IMR-90 (cell line): ENCODE results near the gene SSBP2. TPM values are rescaled to one million over a fixed set of nuclear protein-coding genes. Genes with fewer than 3 reads are reported as not detected.

ENCODE experiments used
- ATAC-seq: fragments of 200-7000 bp; cut with Tn5 transposase; 2 replicates; pipeline ENCODE4 v1.9.1; 2020; ENCODE audit warnings: low read depth, mild to moderate bottlenecking, moderate library complexity
- BruUV-seq: library from RNA; stranded (reverse); fragments of 400-500 nt; replicated peaks from 2 replicates; lab custom pipeline; 2021; lab: Mats Ljungman, UMichigan
- CTCF ChIA-PET: fragments of 300-600 bp; formaldehyde crosslinking; extraction: SDS; loops from one replicate; lab custom pipeline; 2021; ENCODE audit warnings: antibody characterized with exemption; lab: Yijun Ruan, JAX
- POLR2A ChIA-PET: fragments of 300-600 bp; sonication (Branson Sonifier 250); formaldehyde crosslinking; loops from one replicate; lab custom pipeline; 2022; ENCODE audit warnings: antibody characterized with exemption; ENCODE audit not compliant: unreplicated experiment; lab: Charles Lee
- DNase-seq: peaks from one replicate; pipeline ENCODE4 v3.0.0; 2013
- H2AFZ ChIP-seq: replicated peaks from 2 replicates; pipeline ENCODE3; 2013; ENCODE audit warnings: low read length, mild to moderate bottlenecking; ENCODE audit not compliant: poor library complexity
- H2AK5ac ChIP-seq: 2 replicates; pipeline ENCODE4 v1.6.1; 2013; ENCODE audit warnings: low read depth, low read length, inconsistent platforms
- H2AK9ac ChIP-seq: replicated peaks from 2 replicates; pipeline ENCODE3; 2013; ENCODE audit warnings: mild to moderate bottlenecking, low read depth, low read length, moderate library complexity; ENCODE audit not compliant: poor library complexity
- H2BK120ac ChIP-seq: 2 replicates; pipeline ENCODE4 v1.6.1; 2013; ENCODE audit warnings: low read depth, low read length, inconsistent platforms
- H2BK15ac ChIP-seq: 3 replicates; pipeline ENCODE4 v1.6.1; 2013; ENCODE audit warnings: low read depth, low read length, inconsistent platforms
- H2BK20ac ChIP-seq: 2 replicates; pipeline ENCODE4 v1.6.1; 2013; ENCODE audit warnings: low read depth, mild to moderate bottlenecking, inconsistent platforms, low read length, moderate library complexity
- H2BK5ac ChIP-seq: 2 replicates; pipeline ENCODE4 v1.6.1; 2013; ENCODE audit warnings: mild to moderate bottlenecking, low read depth, low read length, inconsistent platforms; ENCODE audit not compliant: poor library complexity, severe bottlenecking
- H3K14ac ChIP-seq: replicated peaks from 2 replicates; pipeline ENCODE4 v1.6.1; 2013; ENCODE audit warnings: low read depth, low read length, inconsistent platforms
- H3K18ac ChIP-seq: 2 replicates; pipeline ENCODE4 v1.6.1; 2013; ENCODE audit warnings: low read depth, low read length, control low read depth
- H3K23ac ChIP-seq: 2 replicates; pipeline ENCODE4 v1.6.1; 2013; ENCODE audit warnings: low read depth, low read length, inconsistent platforms
- H3K27ac ChIP-seq: 2 replicates; pipeline ENCODE4 v1.5.1; 2013; ENCODE audit warnings: mild to moderate bottlenecking, control low read depth, low read length; ENCODE audit not compliant: insufficient read depth
- H3K27me3 ChIP-seq: 2 replicates; pipeline ENCODE4 v1.6.1; 2013; ENCODE audit warnings: low read length; ENCODE audit not compliant: control insufficient read depth, insufficient read depth
- H3K36me3 ChIP-seq: 2 replicates; pipeline ENCODE4 v1.6.1; 2013; ENCODE audit warnings: low read length, mixed read lengths; ENCODE audit not compliant: control insufficient read depth, insufficient read depth
- H3K4ac ChIP-seq: 2 replicates; pipeline ENCODE4 v1.6.1; 2013; ENCODE audit warnings: low read depth, low read length, inconsistent platforms
- H3K4me1 ChIP-seq: 2 replicates; pipeline ENCODE4 v1.6.1; 2013; ENCODE audit warnings: low read length, mixed read lengths; ENCODE audit not compliant: control insufficient read depth, insufficient read depth
- H3K4me2 ChIP-seq: 2 replicates; pipeline ENCODE4 v1.6.1; 2013; ENCODE audit warnings: low read depth, mild to moderate bottlenecking, control low read depth, low read length, moderate library complexity
- H3K4me3 ChIP-seq: 2 replicates; pipeline ENCODE4 v1.5.1; 2013; ENCODE audit warnings: low read depth, mild to moderate bottlenecking, control low read depth, low read length, moderate library complexity; ENCODE audit not compliant: insufficient read depth
- H3K56ac ChIP-seq: 2 replicates; pipeline ENCODE4 v1.6.1; 2013; ENCODE audit warnings: low read length, inconsistent platforms; ENCODE audit not compliant: insufficient read depth; ENCODE audit errors: extremely low read depth
- H3K79me1 ChIP-seq, 2 experiments: 2 replicates each; pipeline ENCODE4 v1.6.1; 2013; ENCODE audit warnings: low read length in 2 of 2, inconsistent platforms in 1 of 2, low read depth in 1 of 2
- H3K9ac ChIP-seq: 2 replicates; pipeline ENCODE4 v1.6.1; 2013; ENCODE audit warnings: low read depth, low read length, control low read depth
- H3K9me1 ChIP-seq: 2 replicates; pipeline ENCODE4 v1.6.1; 2013; ENCODE audit warnings: low read length, inconsistent platforms; ENCODE audit not compliant: insufficient read depth
- H3K9me3 ChIP-seq: 2 replicates; pipeline ENCODE4 v1.6.1; 2013; ENCODE audit warnings: low read length; ENCODE audit not compliant: control insufficient read depth, insufficient read depth
- H4K20me1 ChIP-seq: 2 replicates; pipeline ENCODE4 v1.6.1; 2013; ENCODE audit warnings: low read length, inconsistent platforms; ENCODE audit not compliant: insufficient read depth
- H4K5ac ChIP-seq: 2 replicates; pipeline ENCODE4 v1.6.1; 2013; ENCODE audit warnings: mild to moderate bottlenecking, low read depth, low read length, control low read depth
- H4K8ac ChIP-seq, 2 experiments: 2 replicates each; pipeline ENCODE4 v1.6.1; 2013; ENCODE audit warnings: low read depth in 2 of 2, low read length in 2 of 2, control low read depth in 1 of 2, inconsistent platforms in 1 of 2
- H4K91ac ChIP-seq: 2 replicates; pipeline ENCODE4 v1.6.1; 2013; ENCODE audit warnings: low read depth, low read length, inconsistent platforms; ENCODE audit not compliant: insufficient read depth
- FOS ChIP-seq: fragments of 150-350 bp; IDR thresholded peaks from 2 replicates; pipeline ENCODE4 v1.6.1; 2016; ENCODE audit warnings: low read depth, low read length
- MAFK ChIP-seq: IDR thresholded peaks from 2 replicates; pipeline ENCODE4 v1.6.1; 2012; ENCODE audit warnings: low read depth, low read length, improper control_type of control experiment
- MAZ ChIP-seq: IDR thresholded peaks from 2 replicates; pipeline ENCODE4 v1.6.1; 2012; ENCODE audit warnings: low read depth, mild to moderate bottlenecking, low read length, improper control_type of control experiment, moderate library complexity, borderline replicate concordance
- MXI1 ChIP-seq: IDR thresholded peaks from 2 replicates; pipeline ENCODE4 v1.6.1; 2012; ENCODE audit warnings: low read depth, mild to moderate bottlenecking, low read length, moderate library complexity, borderline replicate concordance
- POLR2A ChIP-seq: IDR thresholded peaks from 2 replicates; pipeline ENCODE4 v1.6.1; 2012; ENCODE audit warnings: mild to moderate bottlenecking, low read depth, low read length
- RAD21 ChIP-seq: IDR thresholded peaks from 2 replicates; pipeline ENCODE4 v1.6.1; 2012; ENCODE audit warnings: low read length, improper control_type of control experiment
- SMC3 ChIP-seq: fragments of 150-350 bp; IDR thresholded peaks from 2 replicates; pipeline ENCODE4 v1.6.1; 2016; ENCODE audit warnings: low read depth, mild to moderate bottlenecking, antibody characterized with exemption, low read length, moderate library complexity
- WGBS, 2 experiments: methylation state at CpG; one replicate each; pipeline versions ENCODE4 v1.1.5 to v1.1.7; 2013; ENCODE audit warnings: missing lambda C conversion rate in 2 of 2; ENCODE audit not compliant: insufficient read length in 1 of 2; ENCODE audit errors: extremely low coverage in 2 of 2; 5-methylcytosine and 5-hydroxymethylcytosine counted together
- dilution Hi-C: fragments of 300-500 bp; cut with HindIII; formaldehyde crosslinking; loops from one replicate; pipeline ENCODE4 v1.14.3; 2018; ENCODE audit warnings: low sequenced_read_pairs; ENCODE audit not compliant: unreplicated experiment
- in situ Hi-C: fragments of 300-500 bp; cut with MboI; formaldehyde crosslinking; loops from 3 replicates; pipeline ENCODE4 v1.14.3; 2019; ENCODE audit warnings: low sequenced_read_pairs, inconsistent platforms, mixed read lengths
- intact Hi-C: fragments of 100-400 bp; cut with micrococcal nuclease; formaldehyde crosslinking; loops from 2 replicates; pipeline ENCODE4 v1.10.0; 2022
- polyA plus RNA-seq, 3 experiments: library from polyadenylated mRNA; depleted of rRNA; stranded (reverse); fragments of >200 nt; gene quantifications; 2 replicates each; pipeline ENCODE4 v1.2.3, GENCODE V29; 2012; ENCODE audit warnings: low replicate concordance in 1 of 3
- total RNA-seq: library from RNA; depleted of rRNA; stranded (reverse); fragments of >200 nt; gene quantifications from 2 replicates; pipeline ENCODE4 v1.2.3, GENCODE V29; 2012
- TF ChIP-seq, protein P1 (sequence below): fragments of 150-350 bp; IDR thresholded peaks from 2 replicates; pipeline ENCODE4 v1.6.1; 2017; ENCODE audit warnings: mild to moderate bottlenecking, antibody characterized with exemption, low read length, low read depth

SSBP2 gene
- total and polyA plus RNA-seq, 2 of the 4 experiments (the other 2 are of a cell fraction): 38.4 to 42.7 TPM

DNA sequence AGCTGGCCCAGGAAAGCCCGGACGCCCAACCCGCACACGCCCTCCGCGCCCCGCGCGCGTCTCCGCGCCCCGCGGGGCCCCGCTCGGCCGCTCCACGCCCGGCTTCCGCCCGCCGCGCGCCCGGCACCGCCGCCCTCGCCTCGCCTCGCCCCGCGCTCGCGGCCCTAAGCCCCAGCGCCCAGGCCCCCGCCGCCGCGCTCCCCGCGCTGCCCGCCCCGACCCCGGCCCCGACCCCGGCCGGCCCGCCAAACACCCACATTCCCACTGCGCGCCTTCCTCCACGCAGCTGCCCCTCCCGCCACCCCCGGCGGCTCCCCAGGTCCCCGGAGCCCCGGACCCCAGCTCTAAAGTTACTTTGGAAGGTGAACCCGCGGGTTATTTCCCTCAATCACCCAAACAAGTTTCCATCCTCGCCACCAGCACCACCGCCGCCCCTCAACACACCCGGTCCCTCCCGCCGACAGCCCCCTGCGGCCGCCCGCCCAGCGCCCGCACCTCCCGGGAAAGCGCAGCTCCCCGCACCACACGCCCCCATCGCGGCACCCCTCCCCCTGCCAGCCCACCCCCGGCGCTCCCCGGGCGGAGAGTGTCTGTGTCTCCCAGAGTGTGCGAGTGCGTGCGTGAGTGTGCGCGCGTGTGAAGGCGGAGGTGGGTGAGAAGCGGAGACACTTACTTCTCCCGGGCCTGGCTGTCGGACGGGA, 439 bp downstream of the SSBP2 start:
- H2BK120ac ChIP-seq: 0 out of 2 replicates have a peak overlapping the region, but pooled peaks have one; percentile 47
- ChIA-PET CTCF (interaction anchor here (0.6 to 0.7 kb wide), 2 partner anchors 18 to 101 kb away, joined by 3 to 4 read pairs; no protein-coding TSS in a partner anchor), POLR2A (interaction anchor here (0.8 to 2.3 kb wide), 4 partner anchors 29 to 416 kb away, joined by 4 to 29 read pairs (median 4); no protein-coding TSS in a partner anchor)
- peak overlapping the region in 1 of 2 experiments; percentile 17; a peak in 1 of 4 replicates for H4K8ac ChIP-seq
- H3K4ac ChIP-seq: no peak overlapping the region
- H2BK20ac ChIP-seq: no peak overlapping the region
- H3K27ac ChIP-seq: peak overlapping the region; percentile 72
- DNase-seq (no peak), ATAC-seq (peak; percentile 5)
- no peak overlapping the region for H3K18ac ChIP-seq
- no peak overlapping the region for H4K91ac ChIP-seq
- TF ChIP-seq POLR2A (peak; percentile 10; the same call in 1 of the 2 replicates), MAFK (no peak), MAZ (no peak), SMC3 (no peak), MXI1 (no peak), FOS (no peak), RAD21 (no peak)
- TF ChIP-seq, protein P1, sequence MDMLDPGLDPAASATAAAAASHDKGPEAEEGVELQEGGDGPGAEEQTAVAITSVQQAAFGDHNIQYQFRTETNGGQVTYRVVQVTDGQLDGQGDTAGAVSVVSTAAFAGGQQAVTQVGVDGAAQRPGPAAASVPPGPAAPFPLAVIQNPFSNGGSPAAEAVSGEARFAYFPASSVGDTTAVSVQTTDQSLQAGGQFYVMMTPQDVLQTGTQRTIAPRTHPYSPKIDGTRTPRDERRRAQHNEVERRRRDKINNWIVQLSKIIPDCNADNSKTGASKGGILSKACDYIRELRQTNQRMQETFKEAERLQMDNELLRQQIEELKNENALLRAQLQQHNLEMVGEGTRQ: no peak
- H3K4me1 ChIP-seq: peaks cover 4% of the 10 kb centered on the region
- H3K27me3 ChIP-seq: no peaks in the 10 kb centered on the region
- no TSS peak for BruUV-seq
- H3K14ac ChIP-seq: no peak overlapping the region
- no peak overlapping the region for H2BK15ac ChIP-seq
- dilution Hi-C loops: no loop called here
- intact Hi-C loops: loop anchor here (1.0 to 10.0 kb wide), 8 partner anchors 37 to 475 kb away; partner anchors contain the start of gene ZCCHC9
- peak overlapping the region; percentile 74 for H2BK5ac ChIP-seq
- peak overlapping the region; percentile 4; the same call in 1 of the 2 replicates for H3K4me2 ChIP-seq
- no peak overlapping the region for H3K56ac ChIP-seq
- no peak overlapping the region for H3K23ac ChIP-seq
- no peak overlapping the region for H4K5ac ChIP-seq
- no peaks in the 10 kb centered on the region for H4K20me1 ChIP-seq
- 0% methylated on average over 6 of the region's 90 CpGs; no CpG with 5 or more reads in 1 of the 2 experiments for WGBS, 2 experiments
- no peaks in the 10 kb centered on the region for H3K9me3 ChIP-seq
- peak overlapping the region; percentile 96 for H2AFZ ChIP-seq
- in situ Hi-C loops: loop anchor here (25.0 kb wide), 1 partner anchor 412 kb away; no protein-coding TSS in a partner anchor
- no peak overlapping the region for H2AK5ac ChIP-seq
- peak overlapping the region; percentile 27 for H3K9ac ChIP-seq
- H2AK9ac ChIP-seq: peak overlapping the region; percentile 89
- H3K79me1 ChIP-seq: peaks cover 4 to 17% of the 10 kb centered on the region in 2 experiments
- H3K9me1 ChIP-seq: peaks cover 5% of the 10 kb centered on the region
- H3K36me3 ChIP-seq: no peaks in the 10 kb centered on the region
- H3K4me3 ChIP-seq: peak overlapping the region; percentile 58
